ENCODE measurements around the gene ATP6V1G1. TPM values are rescaled to one million over a fixed set of nuclear protein-coding genes. Genes with fewer than 3 reads are reported as not detected.
"Not testable (repeated sequence)": the region's sequence is repeated elsewhere in the genome, so short reads cannot be mapped to it uniquely, and the experiment has no call there.

Gene ATP6V1G1
- total and polyA plus RNA-seq, 2 experiments from 2014 or later, result 337 to 439 TPM

GRCh38 chr9:114591849-114592248 lies 4.3 kb downstream of the ATP6V1G1 start:
- TF ChIP-seq EZH2phosphoT487 (IDR thresholded peaks at IDR 0.05; ENCODE audit: low read depth, severe bottlenecking, unreplicated experiment) (no peak), EZH2 (IDR thresholded peaks at IDR 0.05; ENCODE audit: borderline replicate concordance) (no peak), CTCF (IDR thresholded peaks at IDR 0.05; ENCODE audit: poor library complexity) (no peak)
- Histone ChIP-seq H3K27me3 (no peaks in the 10 kb centered on the region), H3K9me3 (ENCODE audit: low read depth) (no peaks in the 10 kb centered on the region), H3K4me3 (no peak overlapping the region), H3K36me3 (replicated peaks; ENCODE audit: insufficient read depth, low read depth) (no peaks in the 10 kb centered on the region), H4K20me1 (ENCODE audit: insufficient read depth, poor library complexity, severe bottlenecking) (peaks cover 85% of the 10 kb centered on the region), H2AFZ (no peak overlapping the region), H3K79me2 (peaks cover 89% of the 10 kb centered on the region), H3K9me2 (replicated peaks; ENCODE audit: insufficient read depth) (no peaks in the 10 kb centered on the region), H3K27ac (peak overlapping the region; percentile 85), H3K4me1 (ENCODE audit: insufficient read depth) (peaks cover 19% of the 10 kb centered on the region), H3K4me2 (peak overlapping the region; percentile 92)
- no peak for DNase-seq (ENCODE audit: low spot score)
- WGBS (ENCODE audit: low lambda C conversion rate, missing lambda C conversion rate), result 89% methylated on average over 1 of the region's 1 CpG

- Histone ChIP-seq H3K4me1 (ENCODE audit: insufficient read depth) (peaks cover 19% of the 10 kb centered on the region), H3K9me2 (replicated peaks; ENCODE audit: insufficient read depth) (no peaks in the 10 kb centered on the region), H4K20me1 (ENCODE audit: insufficient read depth, poor library complexity, severe bottlenecking) (peaks cover 88% of the 10 kb centered on the region), H3K79me2 (peaks cover 92% of the 10 kb centered on the region), H3K9me3 (ENCODE audit: low read depth) (no peaks in the 10 kb centered on the region), H3K4me3 (no peak overlapping the region), H3K27ac (peak overlapping the region; percentile 85), H3K27me3 (no peaks in the 10 kb centered on the region), H3K4me2 (peak overlapping the region; percentile 92), H3K36me3 (replicated peaks; ENCODE audit: insufficient read depth, low read depth) (no peaks in the 10 kb centered on the region), H2AFZ (no peak overlapping the region)
- 79% methylated on average over 6 of the region's 6 CpGs for WGBS (ENCODE audit: low lambda C conversion rate, missing lambda C conversion rate)
- TF ChIP-seq EZH2phosphoT487 (IDR thresholded peaks at IDR 0.05; ENCODE audit: low read depth, severe bottlenecking, unreplicated experiment) (no peak), CTCF (IDR thresholded peaks at IDR 0.05; ENCODE audit: poor library complexity) (peak; percentile 27)
- no peak for DNase-seq (ENCODE audit: low spot score)
These were observed 4.8 kb downstream of the ATP6V1G1 start for GRCh38 chr9:114592356-114592755.

GRCh38 chr9:114594136-114594535 lies 6.6 kb downstream of the ATP6V1G1 start:
- H3K27ac ChIP-seq, result no peak overlapping the region
- H2AFZ ChIP-seq, result no peak overlapping the region
- H3K4me2 ChIP-seq, result no peak overlapping the region
- TF ChIP-seq CTCF (IDR thresholded peaks at IDR 0.05; ENCODE audit: poor library complexity), result no peak
- peaks cover 84% of the 10 kb centered on the region for H3K79me2 ChIP-seq
- peaks cover 89% of the 10 kb centered on the region for H4K20me1 ChIP-seq (ENCODE audit: insufficient read depth, poor library complexity, severe bottlenecking)
- no peak overlapping the region for H3K4me3 ChIP-seq
- WGBS (ENCODE audit: low lambda C conversion rate, missing lambda C conversion rate), result 98% methylated on average over 13 of the region's 17 CpGs
- H3K4me1 ChIP-seq (ENCODE audit: insufficient read depth), result peaks cover 19% of the 10 kb centered on the region
- no peaks in the 10 kb centered on the region for H3K9me2 ChIP-seq (replicated peaks; ENCODE audit: insufficient read depth)
- H3K9me3 ChIP-seq (ENCODE audit: low read depth), result no peaks in the 10 kb centered on the region
- H3K36me3 ChIP-seq (replicated peaks; ENCODE audit: insufficient read depth, low read depth), result no peaks in the 10 kb centered on the region
- no peaks in the 10 kb centered on the region for H3K27me3 ChIP-seq
- no peak for DNase-seq (ENCODE audit: low spot score)

- WGBS (ENCODE audit: low lambda C conversion rate, missing lambda C conversion rate), result 95% methylated on average over 9 of the region's 9 CpGs
- Histone ChIP-seq H3K79me2 (peaks cover 19% of the 10 kb centered on the region), H4K20me1 (ENCODE audit: insufficient read depth, poor library complexity, severe bottlenecking) (peaks cover 24% of the 10 kb centered on the region)
- not testable (repeated sequence) for H3K4me1 ChIP-seq (ENCODE audit: insufficient read depth); H3K9me3 ChIP-seq (ENCODE audit: low read depth); H2AFZ ChIP-seq; H3K27ac ChIP-seq; H3K9me2 ChIP-seq (replicated peaks; ENCODE audit: insufficient read depth); H3K36me3 ChIP-seq (replicated peaks; ENCODE audit: insufficient read depth, low read depth); H3K27me3 ChIP-seq; DNase-seq (ENCODE audit: low spot score); H3K4me3 ChIP-seq; H3K4me2 ChIP-seq
These were observed 13.1 kb downstream of the ATP6V1G1 start for GRCh38 chr9:114600502-114601248.

- DNase-seq (ENCODE audit: low spot score); H3K27ac ChIP-seq; H2AFZ ChIP-seq; H3K27me3 ChIP-seq; H3K4me3 ChIP-seq; H3K4me2 ChIP-seq; H3K9me2 ChIP-seq (replicated peaks; ENCODE audit: insufficient read depth); H3K79me2 ChIP-seq; H3K36me3 ChIP-seq (replicated peaks; ENCODE audit: insufficient read depth, low read depth); H3K4me1 ChIP-seq (ENCODE audit: insufficient read depth); H3K9me3 ChIP-seq (ENCODE audit: low read depth): not testable (repeated sequence)
- 95% methylated on average over 2 of the region's 2 CpGs for WGBS (ENCODE audit: low lambda C conversion rate, missing lambda C conversion rate)
- H4K20me1 ChIP-seq (ENCODE audit: insufficient read depth, poor library complexity, severe bottlenecking), result peaks cover 13% of the 10 kb centered on the region
These were observed 14.2 kb downstream of the ATP6V1G1 start for GRCh38 chr9:114601787-114602186.

All from hepatocyte (in vitro differentiated cells).